MM.1S (cell line): ENCODE results near the gene CAPN15.

Source experiments
- EZH2 ChIP-seq: fragments of 300-600 bp; sonication (generic); optimal IDR thresholded peaks from 2 replicates; pipeline ENCODE3; 2017; ENCODE audit warnings: low read depth, mild to moderate bottlenecking, antibody characterized with exemption, low read length, mixed read lengths
- TF ChIP-seq, protein P1 (sequence below): fragments of 300-600 bp; sonication (generic); IDR thresholded peaks from 2 replicates; pipeline ENCODE4 v1.5.1; 2016; ENCODE audit warnings: antibody characterized with exemption, low read length, mixed read lengths

DNA sequence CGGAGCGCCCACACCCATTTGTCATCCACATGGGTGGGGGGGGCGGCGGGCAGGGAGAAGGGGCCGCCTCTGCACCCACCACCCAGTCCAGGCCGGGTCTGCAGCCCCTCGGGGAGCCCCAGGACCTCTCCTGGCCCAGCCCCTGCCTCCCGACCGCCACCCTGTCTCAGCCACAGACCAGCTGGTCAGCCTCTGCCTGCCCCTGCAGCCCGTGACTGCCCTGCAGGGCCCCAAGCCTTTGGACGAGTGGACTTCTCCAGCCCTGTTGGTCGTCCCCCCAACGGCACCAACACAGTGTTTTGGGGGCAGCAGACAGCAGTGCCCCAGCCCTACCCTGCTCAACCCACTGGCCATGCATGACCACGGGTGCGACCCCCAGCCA is 33.9 kb downstream of the CAPN15 start:
- TF ChIP-seq, protein P1, sequence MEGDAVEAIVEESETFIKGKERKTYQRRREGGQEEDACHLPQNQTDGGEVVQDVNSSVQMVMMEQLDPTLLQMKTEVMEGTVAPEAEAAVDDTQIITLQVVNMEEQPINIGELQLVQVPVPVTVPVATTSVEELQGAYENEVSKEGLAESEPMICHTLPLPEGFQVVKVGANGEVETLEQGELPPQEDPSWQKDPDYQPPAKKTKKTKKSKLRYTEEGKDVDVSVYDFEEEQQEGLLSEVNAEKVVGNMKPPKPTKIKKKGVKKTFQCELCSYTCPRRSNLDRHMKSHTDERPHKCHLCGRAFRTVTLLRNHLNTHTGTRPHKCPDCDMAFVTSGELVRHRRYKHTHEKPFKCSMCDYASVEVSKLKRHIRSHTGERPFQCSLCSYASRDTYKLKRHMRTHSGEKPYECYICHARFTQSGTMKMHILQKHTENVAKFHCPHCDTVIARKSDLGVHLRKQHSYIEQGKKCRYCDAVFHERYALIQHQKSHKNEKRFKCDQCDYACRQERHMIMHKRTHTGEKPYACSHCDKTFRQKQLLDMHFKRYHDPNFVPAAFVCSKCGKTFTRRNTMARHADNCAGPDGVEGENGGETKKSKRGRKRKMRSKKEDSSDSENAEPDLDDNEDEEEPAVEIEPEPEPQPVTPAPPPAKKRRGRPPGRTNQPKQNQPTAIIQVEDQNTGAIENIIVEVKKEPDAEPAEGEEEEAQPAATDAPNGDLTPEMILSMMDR: no peak
- no peak for TF ChIP-seq EZH2
